Endothelial cell of hepatic sinusoid (primary cell): Measurements from ENCODE around the gene ZFP62.
"Not testable (repeated sequence)": the region's sequence is repeated elsewhere in the genome, so short reads cannot be mapped to it uniquely, and the experiment has no call there.

Experiments used
- in situ Hi-C: cut with HindIII; loops from 2 replicates; pipeline ENCODE4 v1.10.0; 2017; ENCODE audit warnings: low sequenced_read_pairs

The ZFP62 gene

DNA sequence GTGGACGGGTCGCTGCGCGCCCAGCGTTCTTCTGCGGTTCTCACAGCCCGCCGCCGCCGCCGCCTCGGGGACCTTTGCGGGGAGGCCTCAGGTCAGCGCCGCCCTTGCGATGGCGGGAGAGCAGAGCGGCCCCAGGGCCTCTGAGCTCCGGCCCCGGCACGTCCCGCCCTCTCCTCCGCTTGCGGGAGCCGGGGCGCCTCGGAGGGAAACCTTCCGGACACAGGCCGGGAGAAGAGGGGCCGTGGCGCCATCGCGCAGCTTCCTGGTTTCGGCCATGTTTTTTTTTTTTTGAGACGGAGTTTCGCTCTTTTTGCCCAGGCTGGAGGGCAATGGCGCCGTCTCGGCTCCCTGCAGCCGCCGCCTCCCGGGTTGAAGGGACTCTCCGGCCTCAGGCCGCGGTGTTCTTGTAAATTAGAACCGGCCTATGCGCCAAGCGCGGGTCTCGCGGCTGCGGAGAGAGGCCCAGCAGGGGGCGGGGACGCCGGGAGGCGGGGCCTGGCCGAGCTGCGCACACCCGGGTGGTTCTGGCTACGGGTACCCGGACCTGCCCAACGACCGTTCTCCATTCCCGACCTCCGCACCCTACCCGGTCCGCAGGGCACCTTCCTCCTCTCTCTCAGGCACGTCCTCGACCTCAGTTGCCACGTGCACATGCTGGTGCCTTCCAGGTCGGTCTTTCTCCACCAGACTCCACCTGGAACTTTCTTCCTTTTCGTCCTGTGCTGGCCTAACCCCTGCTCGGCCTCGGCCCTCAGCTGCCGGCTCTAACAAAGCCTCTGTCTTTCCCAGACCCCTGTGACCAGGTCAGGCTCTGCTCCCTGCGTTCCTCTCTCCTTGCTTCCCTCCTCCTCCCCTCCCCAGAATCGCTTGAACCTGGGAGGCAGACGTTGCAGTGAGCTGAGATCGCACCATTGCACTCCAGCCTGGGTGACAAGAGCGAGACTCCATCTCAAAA lies 29.7 kb downstream of the ZFP62 start:
- in situ Hi-C loops: no loop called here

DNA sequence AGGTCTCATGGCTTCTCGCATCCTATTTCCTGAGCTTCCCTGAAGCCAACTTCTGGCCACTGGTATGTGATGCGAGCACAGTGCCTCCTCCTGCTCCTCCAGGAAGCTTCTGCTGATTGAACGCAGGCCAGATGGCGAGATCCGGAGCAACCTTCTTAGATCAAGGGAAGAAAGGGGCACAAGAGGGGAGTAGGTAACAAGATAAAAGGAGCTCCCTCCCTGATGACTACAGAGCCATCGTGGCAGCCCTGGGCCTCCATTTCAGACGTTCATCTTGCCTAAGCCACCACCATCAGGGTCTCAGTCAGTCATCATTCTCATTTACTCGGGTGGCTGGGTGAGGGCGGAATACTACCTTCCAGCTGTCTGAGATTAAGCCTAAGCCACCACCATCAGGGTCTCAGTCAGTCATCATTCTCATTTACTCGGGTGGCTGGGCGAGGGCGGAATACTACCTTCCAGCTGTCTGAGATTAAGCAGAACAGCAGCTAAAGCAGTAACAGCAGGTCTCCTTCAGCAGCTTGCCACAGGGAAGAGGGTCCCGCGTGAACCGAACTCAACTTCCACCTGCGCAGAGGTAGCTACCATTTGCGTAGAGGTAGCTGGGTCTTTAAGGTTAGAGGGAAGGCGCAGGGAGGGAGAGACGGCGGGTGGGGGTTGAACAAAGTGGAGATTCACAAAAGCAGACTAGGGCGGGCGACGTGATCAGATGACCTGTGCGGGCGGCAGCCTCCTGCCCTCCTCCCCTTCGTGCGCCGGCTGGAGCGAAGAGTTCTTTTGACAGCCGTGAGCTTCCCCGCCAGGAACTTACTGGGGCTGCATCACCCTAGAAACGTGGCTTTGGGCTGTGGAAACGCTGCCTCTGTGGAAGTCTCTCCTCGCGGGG lies 30.6 kb downstream of the ZFP62 start:
- in situ Hi-C loops: no loop called here

DNA sequence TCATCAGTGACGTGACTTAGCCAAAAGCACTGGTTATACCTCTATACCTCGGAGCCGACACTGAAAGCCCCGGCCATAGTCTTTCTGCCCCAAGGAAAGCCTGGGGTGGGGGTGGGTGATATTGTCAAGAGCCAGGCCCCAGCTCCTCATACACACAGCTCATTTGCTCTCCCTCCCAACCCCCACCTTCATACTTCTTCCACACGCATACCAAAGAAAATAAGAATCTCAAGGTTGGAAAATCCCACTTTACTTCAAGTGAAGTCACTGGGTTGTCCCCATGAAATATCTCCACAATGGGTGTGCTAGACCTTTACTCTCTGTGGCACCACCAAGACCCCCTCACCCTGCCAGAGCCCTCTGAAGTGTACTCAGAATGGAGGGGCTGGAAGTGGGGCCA lies 31.4 kb downstream of the ZFP62 start:
- in situ Hi-C loops: no loop called here

GRCh38 chr5:180828756-180829531 lies 32.1 kb downstream of the ZFP62 start:
- in situ Hi-C loops: not testable (repeated sequence)

- in situ Hi-C loops: not testable (repeated sequence)
Observed at GRCh38 chr5:180827374-180827773, 33.7 kb downstream of the ZFP62 start.

GRCh38 chr5:180825768-180826525 lies 35.1 kb downstream of the ZFP62 start:
- in situ Hi-C loops: no loop called here

- in situ Hi-C loops: no loop called here
Observed at GRCh38 chr5:180824630-180825476, 36.2 kb downstream of the ZFP62 start.

DNA sequence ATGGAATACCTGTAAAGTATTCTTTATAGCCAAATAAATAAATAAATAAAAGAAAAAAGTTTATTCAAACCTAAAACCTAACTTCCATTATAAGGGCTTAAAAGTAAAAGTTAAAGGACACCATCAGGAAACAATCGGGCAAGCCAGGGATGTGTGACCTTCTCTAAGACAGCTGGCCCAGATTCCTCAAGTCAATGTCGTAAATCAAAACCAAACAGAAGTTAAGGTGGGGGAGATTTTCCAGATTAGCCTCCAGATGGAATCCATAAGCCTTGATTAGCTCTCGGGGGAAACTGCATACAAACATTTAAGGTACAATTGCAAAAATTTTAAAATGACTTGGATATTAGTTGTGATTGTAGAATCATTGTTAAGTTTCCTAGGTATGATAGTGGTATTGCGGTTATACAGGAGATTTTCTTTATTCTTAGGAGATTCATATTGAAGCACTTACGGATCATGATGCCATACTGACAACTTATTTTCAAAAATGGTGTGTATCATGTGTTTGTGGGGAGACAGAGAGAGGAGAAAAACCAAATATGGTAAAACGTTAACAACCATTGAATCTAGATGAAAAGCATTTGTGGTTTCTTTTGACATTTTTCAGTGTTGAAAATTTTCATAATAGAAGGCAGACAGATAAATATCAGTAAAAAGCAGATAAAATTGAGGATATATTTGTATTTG lies 37.0 kb downstream of the ZFP62 start:
- in situ Hi-C loops: no loop called here

GRCh38 chr5:180823346-180823745 lies 37.7 kb downstream of the ZFP62 start:
- in situ Hi-C loops: no loop called here

GRCh38 chr5:180821538-180821937 lies 39.5 kb downstream of the ZFP62 start:
- in situ Hi-C loops: no loop called here

DNA sequence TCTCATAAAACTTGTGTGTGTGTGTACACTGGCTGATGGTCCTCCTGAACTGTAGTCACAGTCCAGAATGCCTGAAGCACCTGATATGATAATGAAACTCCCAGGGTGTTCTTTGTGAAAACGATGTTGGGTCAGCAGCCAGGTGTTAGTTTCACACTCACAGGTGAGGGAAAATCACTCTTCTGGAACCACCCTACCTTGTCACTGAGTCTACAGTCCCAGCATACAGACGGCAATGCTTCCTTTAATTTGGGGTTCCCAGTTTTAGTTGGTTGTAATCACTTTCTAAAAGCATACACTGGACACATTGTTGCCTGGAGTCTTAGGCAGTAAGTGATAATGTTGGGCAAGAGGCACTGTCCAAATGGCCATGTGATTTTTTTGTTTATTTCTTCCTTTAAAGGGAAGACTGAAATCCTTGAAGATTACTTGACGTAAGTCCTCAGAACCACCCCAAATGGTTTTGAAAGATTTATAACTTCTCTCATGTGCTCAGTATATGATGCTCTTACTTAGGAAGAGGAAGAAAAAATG lies 40.2 kb downstream of the ZFP62 start:
- in situ Hi-C loops: no loop called here

- in situ Hi-C loops: loop anchor here (5.0 kb wide), 1 partner anchor 48 kb away; no protein-coding TSS in a partner anchor
Observed at GRCh38 chr5:180818677-180819341, 42.3 kb downstream of the ZFP62 start.

GRCh38 chr5:180817893-180818674 lies 43.0 kb downstream of the ZFP62 start:
- in situ Hi-C loops: loop anchor here (5.0 kb wide), 1 partner anchor 49 kb away; no protein-coding TSS in a partner anchor

DNA sequence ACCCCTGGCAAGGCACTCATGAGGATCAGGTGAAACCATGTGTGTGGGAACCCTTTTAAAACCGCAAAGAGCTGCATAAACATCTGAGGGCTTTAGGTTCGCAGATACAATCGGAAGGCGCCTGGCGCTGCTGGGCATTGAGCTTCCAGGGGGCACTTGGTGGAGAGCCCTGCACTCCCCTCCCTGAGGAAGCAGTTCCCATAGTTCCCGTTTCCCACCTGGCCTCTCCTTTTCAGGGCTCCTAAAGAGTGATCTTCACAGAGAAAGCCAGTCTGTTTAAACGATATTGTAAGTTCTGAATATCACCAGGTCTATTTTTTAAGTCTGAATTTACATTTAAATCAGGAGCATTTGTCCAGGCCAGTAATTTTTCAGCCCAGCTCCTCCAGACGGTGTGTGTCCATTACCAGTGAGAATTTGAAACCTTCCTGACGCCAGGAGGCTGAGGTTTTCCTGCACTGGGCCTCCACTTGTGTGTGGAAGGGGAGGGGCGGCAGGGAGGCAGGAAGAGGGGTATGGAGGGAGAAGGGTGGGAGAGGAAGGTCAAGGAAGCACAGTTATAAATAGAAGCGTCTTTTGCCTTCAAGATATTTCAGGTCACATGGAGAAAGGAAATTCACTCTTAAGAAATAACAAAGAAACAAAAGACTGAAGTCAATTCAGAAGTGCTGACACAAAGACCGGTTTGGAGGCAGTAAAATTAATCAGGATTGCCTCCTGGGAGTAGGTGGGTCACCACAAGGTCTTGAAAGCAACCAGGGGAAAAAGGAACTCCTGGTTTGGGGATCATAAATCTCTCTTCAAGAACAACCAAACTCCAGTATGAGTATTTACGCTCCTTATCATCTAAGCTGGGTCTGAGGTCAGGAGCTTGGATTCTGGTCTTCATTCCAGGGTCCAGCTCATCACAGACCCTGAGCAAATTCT lies 44.2 kb downstream of the ZFP62 start:
- in situ Hi-C loops: loop anchor here (5.0 kb wide), 1 partner anchor 50 kb away; no protein-coding TSS in a partner anchor

DNA sequence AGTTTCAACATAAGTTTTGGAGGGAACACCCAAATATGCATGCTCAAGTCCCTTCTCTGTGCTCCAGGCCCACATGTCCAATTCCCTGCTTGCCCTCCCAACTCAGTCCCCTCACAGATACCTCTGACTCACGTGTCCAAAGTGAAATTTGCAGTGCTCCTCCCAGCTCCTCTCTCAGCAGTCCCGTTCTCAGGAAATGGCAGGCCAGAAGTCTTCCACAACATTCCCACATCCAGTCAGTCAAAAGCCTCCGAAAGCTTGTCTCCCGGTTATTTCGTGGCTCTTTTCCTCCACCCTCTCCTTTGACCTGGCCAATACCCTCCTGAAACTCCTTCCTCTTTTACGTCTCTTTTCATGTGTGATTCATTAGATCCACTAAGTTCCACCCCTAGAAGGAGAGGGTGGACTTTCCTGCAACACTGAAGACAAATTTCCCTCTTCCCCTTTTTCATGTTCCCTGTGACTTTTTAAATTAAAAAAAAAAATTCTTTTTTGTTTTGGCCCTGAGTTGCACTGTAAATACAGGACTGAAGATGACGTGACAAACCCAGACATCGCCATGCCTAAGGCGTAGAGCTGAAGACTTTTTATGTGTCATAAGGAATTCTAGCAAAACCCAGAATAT lies 45.7 kb downstream of the ZFP62 start:
- in situ Hi-C loops: loop anchor here (5.0 kb wide), 1 partner anchor 52 kb away; no protein-coding TSS in a partner anchor
